ENCODE measurements around the gene B3GNT2. TPM values are rescaled to one million over a fixed set of nuclear protein-coding genes. Genes with fewer than 3 reads are reported as not detected.
A peak's percentile ranks its signal among the peaks of the same experiment; 100 is the strongest.

B3GNT2 gene
- polyA plus RNA-seq, 1 donor from 2014 or later: 5.8 TPM

DNA sequence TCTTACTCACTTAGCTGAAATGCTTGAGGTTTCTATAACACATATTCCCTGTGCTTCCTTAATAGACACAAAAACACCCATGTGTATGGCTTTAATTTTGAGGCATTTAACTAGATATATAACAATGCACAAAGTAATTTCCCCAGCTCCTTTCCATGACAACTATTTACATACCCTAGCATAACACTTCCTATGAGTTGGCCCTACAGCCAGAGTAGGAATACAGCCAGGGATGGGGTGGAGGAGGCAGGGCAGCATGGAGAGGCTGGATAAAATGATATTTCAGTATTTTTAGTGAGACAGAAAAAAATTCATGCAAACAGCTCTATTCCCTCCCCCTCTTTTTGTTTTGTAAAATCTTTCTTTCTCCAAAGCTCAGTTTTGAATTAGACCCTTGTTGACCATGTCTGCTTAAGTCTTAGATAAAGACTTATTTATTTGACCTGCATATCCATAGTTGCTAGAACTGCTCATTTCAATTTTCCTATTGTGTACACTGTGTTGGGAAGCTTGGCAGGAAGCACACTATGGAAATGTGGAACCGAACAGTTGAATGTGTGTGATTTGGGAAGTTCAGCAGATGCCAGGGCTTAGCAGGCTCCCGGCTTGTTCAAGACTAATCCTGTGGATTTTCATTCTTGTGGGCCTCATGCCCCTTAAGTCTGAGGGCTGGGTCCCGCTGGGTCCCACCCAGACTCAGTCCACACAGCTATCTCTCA, 11.2 kb upstream of the B3GNT2 start:
- Histone ChIP-seq H3K27ac (ENCODE audit: low read length) (peak overlapping the region; percentile 71), H3K27me3 (ENCODE audit: insufficient read depth, low read depth, low read length) (no peaks in the 10 kb centered on the region), H3K4me3 (ENCODE audit: low read length) (no peak overlapping the region), H2AFZ (ENCODE audit: low read depth, low read length) (no peak overlapping the region), H4K20me1 (ENCODE audit: insufficient read depth) (no peaks in the 10 kb centered on the region), H3K9ac (ENCODE audit: low read length) (no peak overlapping the region), H3K79me2 (replicated peaks; ENCODE audit: insufficient read depth, low read length) (no peaks in the 10 kb centered on the region), H3K4me2 (ENCODE audit: low read length) (no peak overlapping the region), H3K36me3 (ENCODE audit: insufficient read depth, low read length) (no peaks in the 10 kb centered on the region), H3K9me3 (ENCODE audit: low read length) (no peaks in the 10 kb centered on the region), H3F3A (ENCODE audit: insufficient read depth, low read length, poor library complexity, severe bottlenecking) (peaks cover 4% of the 10 kb centered on the region), H3K9me2 (ENCODE audit: insufficient read depth, low read length) (no peaks in the 10 kb centered on the region)
- no peak for TF ChIP-seq RAD21 (conservative IDR thresholded peaks at IDR 0.05)
- no peak for TF ChIP-seq POLR2AphosphoS5 (IDR thresholded peaks at IDR 0.05)
- no peak for TF ChIP-seq CTCF (IDR thresholded peaks at IDR 0.05; ENCODE audit: poor library complexity, severe bottlenecking)
- no peak for TF ChIP-seq EZH2 (IDR thresholded peaks at IDR 0.05; ENCODE audit: borderline replicate concordance, insufficient read depth, low read length, poor library complexity, severe bottlenecking)
- TF ChIP-seq MXI1 (conservative IDR thresholded peaks at IDR 0.05; ENCODE audit: poor library complexity, severe bottlenecking): no peak
- TF ChIP-seq REST (IDR thresholded peaks at IDR 0.05; ENCODE audit: borderline replicate concordance): no peak
- TF ChIP-seq EP300 (conservative IDR thresholded peaks at IDR 0.05; ENCODE audit: poor library complexity, severe bottlenecking): no peak
- TF ChIP-seq SMC3 (conservative IDR thresholded peaks at IDR 0.05; ENCODE audit: poor library complexity): no peak
- TF ChIP-seq TAF1 (IDR thresholded peaks at IDR 0.05; ENCODE audit: low read depth): no peak

GRCh38 chr2:62185475-62186155, 10.3 kb upstream of the B3GNT2 start:
- peaks cover 4% of the 10 kb centered on the region for H3F3A ChIP-seq (ENCODE audit: insufficient read depth, low read length, poor library complexity, severe bottlenecking)

More at GRCh38 chr2:62185475-62186155, 10.3 kb upstream of the B3GNT2 start:
- Histone ChIP-seq H3K9me3 (ENCODE audit: low read length) (no peaks in the 10 kb centered on the region), H3K27ac (ENCODE audit: low read length) (peak overlapping the region; percentile 71), H3K79me2 (replicated peaks; ENCODE audit: insufficient read depth, low read length) (no peaks in the 10 kb centered on the region), H3K27me3 (ENCODE audit: insufficient read depth, low read depth, low read length) (no peaks in the 10 kb centered on the region), H3K36me3 (ENCODE audit: insufficient read depth, low read length) (no peaks in the 10 kb centered on the region), H3K4me3 (ENCODE audit: low read length) (peak overlapping the region; percentile 47), H4K20me1 (ENCODE audit: insufficient read depth) (no peaks in the 10 kb centered on the region), H3K9ac (ENCODE audit: low read length) (no peak overlapping the region), H3K4me2 (ENCODE audit: low read length) (peak overlapping the region; percentile 44), H3K9me2 (ENCODE audit: insufficient read depth, low read length) (no peaks in the 10 kb centered on the region), H2AFZ (ENCODE audit: low read depth, low read length) (no peak overlapping the region)
- TF ChIP-seq CTCF (IDR thresholded peaks at IDR 0.05; ENCODE audit: poor library complexity, severe bottlenecking) (peak; percentile 17), POLR2AphosphoS5 (IDR thresholded peaks at IDR 0.05) (no peak)

Data from neural cell (in vitro differentiated cells).